BE2C (cell line): ENCODE measurements around the gene SDR9C7.
"Not testable (repeated sequence)": the region's sequence is repeated elsewhere in the genome, so short reads cannot be mapped to it uniquely, and the experiment has no call there.

ENCODE experiments used
- DNase-seq: peaks from one replicate; pipeline ENCODE4 v3.0.0-alpha.2; 2020
- H3K27me3 ChIP-seq: fragments of 250-450 bp; sonication (Bioruptor Pico); 2 replicates; pipeline ENCODE4 v1.5.1; 2020; ENCODE audit warnings: mild to moderate bottlenecking
- H3K36me3 ChIP-seq: fragments of 250-450 bp; sonication (Bioruptor Pico); 2 replicates; pipeline ENCODE4 v1.5.1; 2020; ENCODE audit warnings: mild to moderate bottlenecking
- H3K4me1 ChIP-seq: fragments of 250-450 bp; sonication (Bioruptor Pico); 2 replicates; pipeline ENCODE4 v1.5.1; 2020
- H3K4me3 ChIP-seq: 2 replicates; pipeline ENCODE4 v1.5.1; 2011; ENCODE audit warnings: low read depth, low read length
- H3K9me3 ChIP-seq: fragments of 250-450 bp; sonication (Bioruptor Pico); 2 replicates; pipeline ENCODE4 v1.5.1; 2020
- TF ChIP-seq, protein P1 (sequence below): IDR thresholded peaks from 2 replicates; pipeline ENCODE4 v1.5.1; 2012; ENCODE audit warnings: mild to moderate bottlenecking, low read depth, low read length

The SDR9C7 gene

DNA sequence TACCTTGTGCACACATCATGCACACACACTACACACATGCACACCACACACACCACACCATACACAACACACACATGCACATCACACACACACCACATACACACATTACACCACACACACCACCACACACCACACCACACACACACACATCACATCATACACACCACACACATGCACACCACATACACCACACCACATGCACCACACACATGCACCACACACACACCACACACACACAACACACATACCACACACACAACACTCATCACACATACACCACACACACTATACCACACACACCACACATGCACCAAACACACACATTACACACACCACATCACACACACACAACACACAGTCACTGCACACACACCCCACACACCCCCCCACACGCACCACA lies 38.1 kb downstream of the SDR9C7 start:
- TF ChIP-seq, protein P1, sequence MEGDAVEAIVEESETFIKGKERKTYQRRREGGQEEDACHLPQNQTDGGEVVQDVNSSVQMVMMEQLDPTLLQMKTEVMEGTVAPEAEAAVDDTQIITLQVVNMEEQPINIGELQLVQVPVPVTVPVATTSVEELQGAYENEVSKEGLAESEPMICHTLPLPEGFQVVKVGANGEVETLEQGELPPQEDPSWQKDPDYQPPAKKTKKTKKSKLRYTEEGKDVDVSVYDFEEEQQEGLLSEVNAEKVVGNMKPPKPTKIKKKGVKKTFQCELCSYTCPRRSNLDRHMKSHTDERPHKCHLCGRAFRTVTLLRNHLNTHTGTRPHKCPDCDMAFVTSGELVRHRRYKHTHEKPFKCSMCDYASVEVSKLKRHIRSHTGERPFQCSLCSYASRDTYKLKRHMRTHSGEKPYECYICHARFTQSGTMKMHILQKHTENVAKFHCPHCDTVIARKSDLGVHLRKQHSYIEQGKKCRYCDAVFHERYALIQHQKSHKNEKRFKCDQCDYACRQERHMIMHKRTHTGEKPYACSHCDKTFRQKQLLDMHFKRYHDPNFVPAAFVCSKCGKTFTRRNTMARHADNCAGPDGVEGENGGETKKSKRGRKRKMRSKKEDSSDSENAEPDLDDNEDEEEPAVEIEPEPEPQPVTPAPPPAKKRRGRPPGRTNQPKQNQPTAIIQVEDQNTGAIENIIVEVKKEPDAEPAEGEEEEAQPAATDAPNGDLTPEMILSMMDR, result no peak

DNA sequence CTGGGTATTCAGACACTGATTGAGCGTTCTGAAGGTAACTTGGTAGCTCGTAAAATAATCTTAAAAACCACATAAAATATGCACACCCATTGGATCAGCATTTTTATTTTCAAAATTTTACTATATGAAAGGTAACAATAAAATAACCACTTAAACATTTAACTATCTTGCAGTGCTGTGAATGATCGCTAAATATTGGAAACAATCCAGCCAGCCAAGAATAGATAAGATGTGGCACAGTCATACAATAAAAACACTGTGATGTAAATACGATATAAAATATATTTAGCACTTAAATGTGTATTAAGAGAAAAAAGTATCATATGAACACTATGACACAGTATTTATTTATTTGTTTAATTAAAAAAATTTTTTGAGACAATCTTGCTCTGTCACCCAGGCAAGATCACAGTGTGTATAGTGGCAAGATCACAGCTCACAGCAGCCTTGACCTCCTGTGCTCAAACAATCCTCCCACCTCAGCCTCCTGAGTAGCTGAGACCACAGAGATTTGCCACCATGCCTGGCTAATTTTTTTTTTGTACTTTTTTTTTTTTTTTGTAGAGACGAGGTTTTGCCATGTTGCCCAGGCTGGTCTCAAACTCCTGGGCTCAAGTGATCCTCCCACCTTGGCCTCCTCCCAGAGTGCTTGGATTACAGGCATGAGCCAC lies 39.4 kb downstream of the SDR9C7 start:
- Histone ChIP-seq H3K4me3 (no peak overlapping the region), H3K27me3 (no peaks in the 10 kb centered on the region), H3K4me1 (no peaks in the 10 kb centered on the region), H3K36me3 (no peaks in the 10 kb centered on the region), H3K9me3 (no peaks in the 10 kb centered on the region)
- no peak for DNase-seq
- TF ChIP-seq, protein P1, result no peak

More for the DNA sequence above, 38.1 kb downstream of the SDR9C7 start:
- no peaks in the 10 kb centered on the region for H3K36me3 ChIP-seq
- H3K9me3 ChIP-seq, result no peaks in the 10 kb centered on the region
- H3K4me1 ChIP-seq, result no peaks in the 10 kb centered on the region
- no peaks in the 10 kb centered on the region for H3K27me3 ChIP-seq
- no peak for DNase-seq
- H3K4me3 ChIP-seq, result no peak overlapping the region

DNA sequence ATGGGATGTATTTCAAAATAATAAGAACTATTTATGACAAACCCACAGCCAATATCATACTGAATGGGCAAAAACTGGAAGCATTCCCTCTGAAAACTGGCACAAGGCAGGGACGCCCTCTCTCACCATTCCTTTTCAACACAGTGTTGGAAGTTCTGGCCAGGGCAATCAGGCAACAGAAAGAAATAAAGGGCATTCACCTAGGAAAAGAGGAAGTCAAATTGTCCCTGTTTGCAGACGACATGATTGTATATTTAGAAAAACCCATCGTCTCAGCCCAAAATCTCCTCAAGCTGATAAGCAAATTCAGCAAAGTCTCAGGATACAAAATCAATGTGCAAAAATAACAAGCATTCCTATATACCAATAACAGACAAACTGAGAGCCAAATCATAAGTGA lies 42.3 kb downstream of the SDR9C7 start:
- H3K27me3 ChIP-seq, H3K4me3 ChIP-seq, DNase-seq, H3K9me3 ChIP-seq, H3K36me3 ChIP-seq, H3K4me1 ChIP-seq: not testable (repeated sequence)

DNA sequence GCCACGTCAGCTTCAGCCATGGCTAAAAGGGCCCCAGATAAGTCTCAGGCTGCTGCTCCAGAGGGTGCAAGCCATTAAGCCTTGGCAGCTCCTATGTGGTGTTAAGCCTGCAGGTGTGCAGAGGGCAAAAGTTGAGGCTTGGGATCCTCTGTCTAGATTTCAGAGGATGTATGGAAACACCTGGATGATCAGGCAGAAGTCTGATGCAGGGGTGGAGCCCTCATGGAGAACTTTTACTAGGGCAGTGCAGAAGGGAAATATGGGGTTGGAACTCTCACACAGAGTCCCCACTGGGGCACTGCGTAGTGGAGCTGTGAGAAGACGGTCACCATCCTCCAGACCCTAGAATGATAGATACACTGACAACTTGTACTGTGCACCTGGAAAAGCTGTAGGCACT lies 47.9 kb downstream of the SDR9C7 start:
- Histone ChIP-seq H3K36me3 (no peaks in the 10 kb centered on the region), H3K4me3 (no peak overlapping the region), H3K27me3 (no peaks in the 10 kb centered on the region; the same call in 1 of the 2 replicates), H3K4me1 (no peaks in the 10 kb centered on the region), H3K9me3 (no peaks in the 10 kb centered on the region)
- TF ChIP-seq, protein P1, result no peak
- DNase-seq, result no peak

DNA sequence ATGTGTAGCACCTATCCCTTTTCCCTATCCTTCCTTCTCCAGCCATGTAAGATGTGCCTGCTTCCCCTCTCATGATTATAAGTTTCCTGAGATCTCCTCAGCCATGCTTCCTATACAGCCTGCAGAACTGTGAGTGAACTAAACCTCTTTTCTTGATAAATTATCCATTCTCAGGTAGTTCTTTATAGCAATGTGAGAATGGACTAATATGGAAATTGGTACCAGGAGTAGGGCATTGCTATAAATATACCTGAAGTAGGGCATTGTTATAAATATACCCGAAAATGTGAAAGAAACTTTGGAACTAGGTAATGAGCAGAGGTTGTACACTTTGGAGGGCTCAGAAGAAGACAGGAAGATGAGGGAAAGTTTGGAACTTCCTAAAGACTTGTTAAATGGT lies 48.9 kb downstream of the SDR9C7 start:
- H3K9me3 ChIP-seq, result no peaks in the 10 kb centered on the region
- TF ChIP-seq, protein P1, result no peak

DNA sequence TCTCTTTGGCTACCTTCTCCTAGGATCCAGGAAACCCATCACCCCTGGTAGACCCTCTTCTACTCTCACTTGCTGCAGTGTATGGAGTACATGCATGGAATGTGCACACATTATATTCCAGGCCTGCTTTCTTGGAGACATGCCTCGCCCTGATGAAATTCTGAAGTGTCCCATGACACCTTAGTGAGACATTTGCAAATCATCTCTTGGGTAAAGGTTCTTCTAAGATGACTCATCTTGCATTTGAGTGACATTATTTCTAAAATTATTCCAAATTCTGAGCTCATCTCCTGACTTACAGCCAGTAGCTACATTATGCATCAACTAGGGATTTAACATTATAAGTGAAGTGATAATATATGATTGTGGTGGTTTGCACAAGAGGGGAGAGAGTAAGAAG lies 49.8 kb downstream of the SDR9C7 start:
- H3K27me3 ChIP-seq, result no peaks in the 10 kb centered on the region; the same call in 1 of the 2 replicates
- no peaks in the 10 kb centered on the region for H3K36me3 ChIP-seq
- TF ChIP-seq, protein P1, result no peak
- H3K4me1 ChIP-seq, result no peaks in the 10 kb centered on the region
- H3K9me3 ChIP-seq, result no peaks in the 10 kb centered on the region
- DNase-seq, result no peak
- H3K4me3 ChIP-seq, result no peak overlapping the region

More for the DNA sequence above, 48.9 kb downstream of the SDR9C7 start:
- DNase-seq, result no peak
- no peak overlapping the region for H3K4me3 ChIP-seq
- H3K4me1 ChIP-seq, result no peaks in the 10 kb centered on the region
- H3K36me3 ChIP-seq, result no peaks in the 10 kb centered on the region
- H3K27me3 ChIP-seq, result no peaks in the 10 kb centered on the region; the same call in 1 of the 2 replicates

DNA sequence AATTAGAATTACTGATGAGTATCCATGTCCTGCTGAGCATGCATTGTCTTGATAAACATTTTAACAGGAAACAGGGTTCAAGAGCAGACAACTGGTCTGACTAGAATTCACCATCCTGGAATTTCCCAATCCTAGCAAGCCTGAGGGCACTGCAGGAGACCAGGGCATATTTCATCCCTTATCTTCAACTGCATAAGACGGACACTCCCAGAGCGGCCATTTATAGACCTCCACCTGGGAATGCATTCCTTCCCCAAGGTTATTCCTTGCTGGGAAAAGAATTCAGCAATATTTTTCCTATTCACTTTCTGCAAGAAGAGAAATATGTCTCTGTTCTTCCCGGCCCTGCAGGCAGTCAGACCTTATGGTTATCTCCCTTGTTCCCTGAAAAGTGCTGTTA lies 51.8 kb downstream of the SDR9C7 start:
- H3K4me1 ChIP-seq, H3K36me3 ChIP-seq, H3K4me3 ChIP-seq, DNase-seq, H3K9me3 ChIP-seq, H3K27me3 ChIP-seq: not testable (repeated sequence)
